ENCODE results near the gene MAP1LC3B2.
A peak's percentile ranks its signal among the peaks of the same experiment; 100 is the strongest.

MAP1LC3B2 gene

GRCh38 chr12:116559162-116559935 is at the start of gene MAP1LC3B2:
Gene MAP1LC3B2 (plus strand): TSS chr12:116559381. CDS start chr12:116575943, 16,562 bp downstream.
- peak within 1 kb of the TSS; percentile 29 for H3K4me3 ChIP-seq (ENCODE audit: low read depth, low read length)
- no peak for TF ChIP-seq CTCF (IDR thresholded peaks at IDR 0.05; ENCODE audit: low read depth, low read length, missing control alignments)
- peak; percentile 99 for DNase-seq (ENCODE audit: low read depth)

- no peak for DNase-seq (ENCODE audit: low read depth)
- TF ChIP-seq CTCF (IDR thresholded peaks at IDR 0.05; ENCODE audit: low read depth, low read length, missing control alignments): no peak
- H3K4me3 ChIP-seq (ENCODE audit: low read depth, low read length): no peak overlapping the region
Measured at GRCh38 chr12:116513944-116514343, 45.2 kb upstream of the MAP1LC3B2 start.

- TF ChIP-seq CTCF (IDR thresholded peaks at IDR 0.05; ENCODE audit: low read depth, low read length, missing control alignments): no peak
- DNase-seq (ENCODE audit: low read depth): no peak
- H3K4me3 ChIP-seq (ENCODE audit: low read depth, low read length): no peak overlapping the region
Measured at GRCh38 chr12:116515684-116516083, 43.5 kb upstream of the MAP1LC3B2 start.

- TF ChIP-seq CTCF (IDR thresholded peaks at IDR 0.05; ENCODE audit: low read depth, low read length, missing control alignments): no peak
- no peak overlapping the region for H3K4me3 ChIP-seq (ENCODE audit: low read depth, low read length)
- no peak for DNase-seq (ENCODE audit: low read depth)
Measured at GRCh38 chr12:116516657-116517056, 42.5 kb upstream of the MAP1LC3B2 start.

- no peak overlapping the region for H3K4me3 ChIP-seq (ENCODE audit: low read depth, low read length)
- no peak for DNase-seq (ENCODE audit: low read depth)
- TF ChIP-seq CTCF (IDR thresholded peaks at IDR 0.05; ENCODE audit: low read depth, low read length, missing control alignments): no peak
Measured at GRCh38 chr12:116517431-116518045, 41.6 kb upstream of the MAP1LC3B2 start.

GRCh38 chr12:116520225-116520760 is 38.9 kb upstream of the MAP1LC3B2 start:
- H3K4me3 ChIP-seq (ENCODE audit: low read depth, low read length): no peak overlapping the region
- TF ChIP-seq CTCF (IDR thresholded peaks at IDR 0.05; ENCODE audit: low read depth, low read length, missing control alignments): no peak
- no peak for DNase-seq (ENCODE audit: low read depth)
